Fibroblast of skin of left quadriceps (primary cell): Measurements from ENCODE around the gene ACHE.

Experiments
- DNase-seq, 2 experiments: peaks; one replicate each; pipeline ENCODE4 v3.0.0-alpha.2; 2013; ENCODE audit warnings: low read depth in 2 of 2

The ACHE gene

DNA sequence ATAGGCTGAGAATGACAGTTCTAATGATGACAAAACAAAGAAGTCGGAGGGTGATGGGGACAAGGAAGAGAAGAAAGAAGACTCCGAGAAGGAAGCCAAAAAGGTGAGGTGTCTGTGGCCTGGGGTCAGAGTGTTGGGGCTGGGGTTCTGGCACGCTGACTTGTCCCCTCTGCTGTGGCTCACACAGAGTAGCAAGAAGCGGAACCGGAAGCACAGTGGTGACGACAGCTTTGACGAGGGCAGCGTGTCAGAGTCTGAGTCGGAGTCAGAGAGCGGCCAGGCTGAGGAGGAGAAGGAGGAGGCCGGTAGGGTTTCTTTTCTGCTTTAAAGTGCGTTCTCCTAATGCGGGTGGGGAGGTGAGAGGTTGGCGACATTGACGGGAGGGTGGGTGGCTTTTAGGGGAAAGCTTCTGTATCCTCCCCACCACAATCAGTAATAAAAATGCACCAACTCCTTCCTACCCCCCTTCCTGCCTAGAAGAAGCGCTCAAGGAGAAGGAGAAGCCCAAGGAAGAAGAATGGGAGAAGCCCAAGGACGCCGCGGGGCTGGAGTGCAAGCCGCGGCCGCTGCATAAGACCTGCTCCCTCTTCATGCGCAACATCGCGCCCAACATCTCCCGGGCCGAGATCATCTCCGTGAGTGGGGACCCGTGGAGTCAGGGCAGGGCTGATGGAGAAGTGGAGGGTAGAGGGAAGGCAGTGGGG, 10.8 kb downstream of the ACHE start:
- no peak for DNase-seq

GRCh38 chr7:100882785-100883526, 12.7 kb downstream of the ACHE start:
- no peak for DNase-seq

DNA sequence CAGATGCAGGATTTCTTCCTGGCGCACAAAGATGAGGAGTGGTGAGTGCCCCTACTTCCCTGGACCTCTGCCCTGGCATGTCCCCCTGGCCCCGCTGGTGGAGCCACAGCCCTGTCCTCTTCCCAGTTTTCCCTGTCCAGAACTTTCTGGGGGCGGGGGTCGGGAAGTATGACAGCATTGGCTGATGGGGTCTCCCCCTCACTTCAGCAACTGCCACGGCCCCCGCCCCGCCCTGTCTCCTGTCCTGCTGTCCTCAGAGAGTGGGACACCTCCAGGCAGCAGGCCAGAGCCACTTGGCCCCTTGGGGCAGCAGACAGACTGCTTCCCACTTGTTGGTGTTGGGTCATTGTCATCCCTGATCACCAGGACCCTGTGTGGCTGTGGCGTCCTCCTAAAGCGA, 13.5 kb downstream of the ACHE start:
- no peak for DNase-seq

GRCh38 chr7:100881136-100881535, 14.6 kb downstream of the ACHE start:
- no peak for DNase-seq

- no peak for DNase-seq
Measured at GRCh38 chr7:100880645-100881044, 15.0 kb downstream of the ACHE start.

GRCh38 chr7:100879685-100880261, 15.9 kb downstream of the ACHE start:
- no peak for DNase-seq

DNA sequence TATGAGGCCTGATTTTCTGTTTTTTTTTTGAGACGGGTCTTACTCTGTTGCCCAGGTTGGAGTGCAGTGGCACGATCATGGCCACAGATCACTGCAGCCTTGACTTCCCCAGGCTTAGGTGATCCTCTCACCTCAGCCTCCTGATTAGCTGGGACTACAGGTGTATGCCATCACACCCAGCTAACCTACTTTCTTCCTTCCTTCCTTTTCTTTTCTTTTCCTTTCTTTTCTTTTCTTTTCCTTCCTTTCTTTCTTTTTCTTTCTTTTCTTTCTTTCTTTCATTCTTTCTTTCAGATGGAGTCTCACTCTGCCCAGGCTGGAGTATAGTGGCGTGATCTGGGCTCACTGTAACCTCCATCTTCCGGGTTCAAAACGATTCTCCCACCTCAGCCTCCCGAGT, 17.0 kb downstream of the ACHE start:
- DNase-seq: no peak

DNA sequence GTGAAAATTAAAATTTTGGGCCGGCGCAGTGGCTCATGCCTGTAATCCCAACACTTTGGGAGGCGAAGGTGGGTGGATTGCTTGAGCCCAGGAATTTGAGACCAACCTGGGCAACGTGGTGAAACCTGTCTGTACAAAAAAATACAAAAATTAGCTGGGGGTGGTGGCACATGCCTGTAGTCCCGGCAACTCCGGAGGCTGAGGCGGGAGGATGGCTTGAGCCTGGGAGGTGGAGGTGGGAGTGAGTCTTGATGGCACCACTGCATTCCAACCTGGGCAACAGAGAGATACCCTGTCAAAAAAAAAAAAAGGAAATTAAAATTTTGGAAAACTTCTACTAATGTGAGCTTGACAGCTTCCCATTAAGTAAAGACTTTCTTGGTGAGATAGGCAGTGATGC, 17.7 kb downstream of the ACHE start:
- no peak for DNase-seq

- no peak for DNase-seq
Measured at GRCh38 chr7:100875356-100875751, 20.3 kb downstream of the ACHE start.

- DNase-seq: peak; percentile 96 to 97
Measured at GRCh38 chr7:100874577-100875355, 20.9 kb downstream of the ACHE start, which contains the start of gene SRRT. TSS of gene SRRT (plus strand) at chr7:100875103. CDS start at chr7:100875591, 488 bp downstream.

DNA sequence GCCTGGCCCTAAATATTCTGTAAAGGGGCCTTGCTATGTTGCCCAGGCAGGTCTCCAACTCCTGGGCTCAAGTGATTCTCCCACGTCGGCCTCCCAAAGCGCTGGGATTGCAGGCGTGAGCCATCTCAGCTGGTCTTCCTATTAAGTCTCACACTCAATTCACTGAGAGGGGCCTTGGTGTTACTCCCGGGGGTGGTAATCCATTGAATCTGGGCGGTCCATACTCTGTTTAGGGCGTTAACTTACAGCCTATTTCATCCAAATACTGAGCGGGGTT, 21.4 kb downstream of the ACHE start:
- DNase-seq: no peak

GRCh38 chr7:100873599-100874299, 21.9 kb downstream of the ACHE start:
- DNase-seq: no peak

GRCh38 chr7:100867776-100868485, 27.8 kb downstream of the ACHE start:
- DNase-seq: no peak

GRCh38 chr7:100867040-100867775, 28.5 kb downstream of the ACHE start, which contains the start of gene TRIP6:
TSS of gene TRIP6 (plus strand) at chr7:100867387. CDS start at chr7:100867498, 111 bp downstream.
- DNase-seq: peak; percentile 96

DNA sequence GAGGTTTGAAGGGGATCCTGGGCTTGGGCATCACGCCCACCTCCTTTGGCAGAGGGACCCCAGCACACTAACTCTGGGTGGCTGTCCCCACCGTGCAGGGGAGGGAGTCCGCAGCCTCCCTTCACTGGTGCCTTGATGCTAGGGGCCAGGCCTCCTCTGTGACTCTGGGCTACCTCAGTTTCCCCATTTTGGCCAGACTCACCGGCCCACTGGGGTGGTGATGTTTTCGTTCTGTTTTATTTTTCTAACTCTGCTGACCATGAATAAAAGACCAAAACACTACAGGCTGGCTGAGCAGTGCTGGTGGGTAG, 29.0 kb downstream of the ACHE start:
- DNase-seq: no peak

DNA sequence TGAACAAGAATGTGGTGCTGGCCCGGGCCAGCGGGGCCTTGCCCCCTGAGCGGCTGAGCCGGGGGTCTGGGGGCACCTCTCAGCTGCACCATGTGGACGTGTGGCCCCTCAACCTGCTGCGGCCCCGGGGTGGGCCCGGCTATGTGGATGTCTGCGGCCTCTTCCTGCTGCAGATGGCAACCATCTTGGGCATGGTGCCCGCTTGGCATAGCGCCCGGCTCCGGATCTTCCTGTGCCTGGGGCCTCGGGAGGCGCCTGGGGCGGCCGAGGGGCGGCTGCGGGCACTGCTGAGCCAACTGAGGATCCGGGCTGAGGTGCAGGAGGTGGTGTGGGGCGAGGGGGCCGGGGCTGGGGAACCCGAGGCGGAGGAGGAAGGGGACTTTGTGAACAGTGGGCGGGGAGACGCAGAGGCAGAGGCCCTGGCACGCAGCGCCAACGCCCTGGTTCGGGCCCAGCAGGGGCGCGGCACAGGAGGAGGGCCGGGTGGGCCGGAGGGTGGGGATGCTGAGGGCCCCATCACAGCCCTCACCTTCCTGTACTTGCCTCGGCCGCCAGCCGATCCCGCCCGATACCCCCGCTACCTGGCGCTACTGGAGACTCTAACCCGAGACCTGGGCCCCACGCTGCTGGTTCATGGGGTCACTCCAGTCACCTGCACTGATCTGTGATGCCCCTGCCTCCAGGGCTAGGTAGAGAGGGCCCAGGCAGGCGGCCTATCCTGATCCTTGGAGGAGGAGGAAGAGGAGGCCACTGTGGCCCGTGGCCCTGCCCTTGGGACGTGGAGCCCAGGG, 29.6 kb downstream of the ACHE start:
- no peak for DNase-seq

DNA sequence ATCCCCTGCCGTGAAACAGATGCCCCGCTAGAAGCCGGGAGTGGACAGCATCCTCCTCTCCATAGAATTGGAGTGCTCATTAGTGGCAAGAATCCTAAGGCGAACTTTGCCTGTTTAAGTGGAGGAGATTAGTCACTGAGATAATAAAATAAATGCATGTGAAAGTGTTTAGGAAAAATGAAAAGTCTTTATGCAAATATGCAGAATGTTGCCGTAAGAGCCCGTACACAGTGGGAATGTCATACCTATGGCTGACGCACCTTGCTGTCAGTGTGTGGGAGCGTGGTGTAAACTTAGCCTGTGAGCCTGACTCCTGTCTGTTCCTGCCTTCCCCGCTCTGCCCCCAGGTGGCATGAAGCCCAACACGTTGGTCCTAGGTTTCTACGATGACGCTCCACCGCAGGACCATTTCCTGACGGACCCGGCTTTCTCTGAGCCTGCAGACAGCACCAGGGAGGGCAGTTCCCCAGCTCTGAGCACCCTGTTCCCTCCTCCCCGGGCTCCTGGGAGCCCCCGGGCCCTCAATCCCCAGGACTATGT, 30.2 kb downstream of the ACHE start:
- no peak for DNase-seq

- no peak for DNase-seq
Measured at GRCh38 chr7:100864263-100864845, 31.3 kb downstream of the ACHE start.

- DNase-seq: no peak
Measured at GRCh38 chr7:100863406-100863950, 32.2 kb downstream of the ACHE start.
